ENCODE measurements around the gene SMAD1.

GRCh38 chr4:145503486-145504072, 21.9 kb downstream of the SMAD1 start:
- TF ChIP-seq USF2 (IDR thresholded peaks at IDR 0.05; ENCODE audit: borderline replicate concordance, low read depth, low read length) = no peak
- no peak for TF ChIP-seq CTCF (IDR thresholded peaks at IDR 0.05)
- no peak for TF ChIP-seq TAF1 (IDR thresholded peaks at IDR 0.05; ENCODE audit: borderline replicate concordance, low read depth, low read length)
- TF ChIP-seq FOXJ3 (CRISPR knock-in tag; IDR thresholded peaks at IDR 0.05) = no peak
- no peak for TF ChIP-seq GABPA (IDR thresholded peaks at IDR 0.05; ENCODE audit: low read depth)
- no peak for TF ChIP-seq SIN3A (IDR thresholded peaks at IDR 0.05; ENCODE audit: borderline replicate concordance, low read depth, low read length)
- TF ChIP-seq PBX3 (IDR thresholded peaks at IDR 0.05) = no peak
- TF ChIP-seq REST (IDR thresholded peaks at IDR 0.05; ENCODE audit: low read depth, low read length) = no peak
- TF ChIP-seq EP300 (IDR thresholded peaks at IDR 0.05; ENCODE audit: borderline replicate concordance in 1 of 2, low read depth in 1 of 2, low read length in 1 of 2) = no peak
- no peak for TF ChIP-seq FOSL2 (IDR thresholded peaks at IDR 0.05; ENCODE audit: borderline replicate concordance, low read depth)
- TF ChIP-seq ELF1 (IDR thresholded peaks at IDR 0.05) = no peak
- no peak for TF ChIP-seq CHD2 (IDR thresholded peaks at IDR 0.05; ENCODE audit: low read length, partially characterized antibody)
- TF ChIP-seq POLR2AphosphoS5 (IDR thresholded peaks at IDR 0.05; ENCODE audit: low read depth, low read length) = no peak
- TF ChIP-seq JUND (IDR thresholded peaks at IDR 0.05) = no peak

Data from SK-N-SH (cell line).